Activated T-helper 1 cell treated with Interleukin-2 at 50 U/mL for 16 hours (primary cell): ENCODE data around the gene KCNJ5.
"Not testable (repeated sequence)": the region's sequence is repeated elsewhere in the genome, so short reads cannot be mapped to it uniquely, and the experiment has no call there.

Experiments used
- DNase-seq: peaks from one replicate; pipeline ENCODE4 v3.0.0-alpha.2; 2020; ENCODE audit warnings: low read depth

The KCNJ5 gene

DNA sequence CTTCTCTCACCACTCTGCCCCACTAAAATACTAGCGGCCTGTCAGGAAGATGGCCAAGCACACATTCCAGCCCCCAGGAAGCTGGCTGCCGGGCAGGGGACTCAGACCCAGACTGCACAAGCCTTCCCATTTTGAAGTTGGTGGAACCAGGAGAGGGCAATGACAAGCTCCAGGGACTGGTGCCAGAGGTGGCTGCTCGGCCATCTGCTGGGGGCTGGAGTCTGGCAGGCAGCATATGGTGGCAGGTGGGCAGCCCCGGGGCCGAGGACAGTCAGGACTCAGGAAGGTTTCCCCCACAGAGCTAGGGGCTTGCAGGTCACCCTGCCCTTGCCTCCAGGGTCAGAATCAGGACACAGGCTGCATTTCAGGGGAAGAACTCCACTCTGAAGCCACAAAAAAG is 22.6 kb downstream of the KCNJ5 start:
- no peak for DNase-seq

GRCh38 chr11:128914216-128915148 is 23.3 kb downstream of the KCNJ5 start:
- no peak for DNase-seq

GRCh38 chr11:128915149-128915521 is 24.0 kb downstream of the KCNJ5 start:
- DNase-seq = no peak

DNA sequence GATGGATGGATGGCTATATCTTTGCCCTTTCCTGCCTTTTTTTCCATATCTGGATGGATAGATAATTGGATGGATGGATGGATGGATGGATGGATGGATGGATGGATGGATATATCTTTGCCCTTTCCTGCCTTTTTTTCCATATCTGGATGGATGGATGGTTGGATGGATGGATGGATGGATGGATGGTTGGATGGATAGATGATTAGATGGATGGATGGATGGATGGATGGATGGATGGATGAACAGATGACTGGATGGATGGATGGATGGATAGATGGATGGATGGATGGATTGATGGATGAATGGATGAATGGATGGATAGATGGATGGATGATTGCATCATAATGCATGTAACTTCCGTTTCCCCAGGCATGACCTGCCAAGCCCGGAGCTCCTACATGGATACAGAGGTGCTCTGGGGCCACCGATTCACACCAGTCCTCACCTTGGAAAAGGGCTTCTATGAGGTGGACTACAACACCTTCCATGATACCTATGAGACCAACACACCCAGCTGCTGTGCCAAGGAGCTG is 24.9 kb downstream of the KCNJ5 start:
- DNase-seq = no peak

DNA sequence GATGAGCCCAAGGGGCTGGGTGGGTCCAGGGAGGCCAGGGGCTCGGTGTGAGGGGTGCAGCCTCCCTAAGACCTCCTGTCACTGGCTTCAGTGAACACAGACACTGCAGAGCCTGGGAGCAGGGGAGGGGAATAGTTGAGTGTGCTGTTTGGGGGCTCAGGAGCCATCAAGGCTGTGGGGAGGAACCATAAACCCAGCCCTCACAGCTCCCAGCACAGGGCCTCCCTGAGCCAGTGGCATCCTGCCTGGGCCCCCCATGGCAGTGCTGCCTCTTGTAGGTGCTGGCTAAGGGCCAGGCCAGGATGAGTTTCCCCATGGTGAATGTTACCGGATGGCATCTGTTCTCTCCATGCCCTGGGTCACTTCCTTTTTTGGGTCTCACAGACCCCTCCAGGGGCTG is 25.5 kb downstream of the KCNJ5 start:
- no peak for DNase-seq

GRCh38 chr11:128917144-128917724 is 26.1 kb downstream of the KCNJ5 start:
- DNase-seq = no peak

GRCh38 chr11:128919216-128919615 is 28.1 kb downstream of the KCNJ5 start:
- no peak for DNase-seq

DNA sequence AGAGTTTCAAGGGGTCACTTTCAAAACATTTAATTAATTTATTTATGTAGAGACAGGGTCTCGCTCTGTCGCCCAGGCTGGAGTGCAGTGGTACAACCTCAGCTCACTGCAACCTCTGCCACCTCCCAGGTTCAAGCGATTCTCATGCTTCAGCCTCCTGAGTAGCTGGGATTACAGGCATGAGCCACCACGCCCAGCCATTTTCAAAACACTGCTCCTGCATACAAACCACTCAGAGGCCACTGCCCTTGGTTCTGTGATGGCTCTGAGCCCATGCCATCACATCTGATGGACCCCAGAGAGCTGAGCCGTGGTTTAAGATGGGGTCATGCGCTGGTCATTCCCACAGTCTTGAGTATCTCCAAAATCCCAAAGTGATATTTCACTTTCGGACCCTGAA is 28.5 kb downstream of the KCNJ5 start:
- not testable (repeated sequence) for DNase-seq

DNA sequence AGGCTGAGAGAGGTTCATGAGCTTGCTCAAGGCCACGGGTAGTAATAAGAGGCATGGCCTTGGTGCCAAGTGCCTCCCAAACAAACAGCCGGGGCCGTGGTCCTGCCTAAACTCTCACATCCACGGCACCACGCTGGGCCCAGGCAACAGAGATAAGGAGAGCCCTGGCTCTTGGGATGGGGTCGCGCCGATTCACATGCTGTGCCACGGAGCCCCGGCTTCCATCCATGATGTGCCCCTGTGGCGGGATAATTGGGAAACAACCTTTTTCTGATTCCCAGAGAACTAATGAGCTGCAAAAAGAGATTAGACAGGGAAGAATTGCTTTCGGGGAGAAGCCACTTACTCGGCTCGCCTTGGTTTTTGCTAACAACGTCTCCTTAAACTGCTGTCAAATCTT is 29.5 kb downstream of the KCNJ5 start:
- no peak for DNase-seq

- DNase-seq = no peak
Observed at GRCh38 chr11:128921793-128922192, 30.6 kb downstream of the KCNJ5 start.

- DNase-seq = no peak
Observed at GRCh38 chr11:128924104-128924503, 32.9 kb downstream of the KCNJ5 start.

DNA sequence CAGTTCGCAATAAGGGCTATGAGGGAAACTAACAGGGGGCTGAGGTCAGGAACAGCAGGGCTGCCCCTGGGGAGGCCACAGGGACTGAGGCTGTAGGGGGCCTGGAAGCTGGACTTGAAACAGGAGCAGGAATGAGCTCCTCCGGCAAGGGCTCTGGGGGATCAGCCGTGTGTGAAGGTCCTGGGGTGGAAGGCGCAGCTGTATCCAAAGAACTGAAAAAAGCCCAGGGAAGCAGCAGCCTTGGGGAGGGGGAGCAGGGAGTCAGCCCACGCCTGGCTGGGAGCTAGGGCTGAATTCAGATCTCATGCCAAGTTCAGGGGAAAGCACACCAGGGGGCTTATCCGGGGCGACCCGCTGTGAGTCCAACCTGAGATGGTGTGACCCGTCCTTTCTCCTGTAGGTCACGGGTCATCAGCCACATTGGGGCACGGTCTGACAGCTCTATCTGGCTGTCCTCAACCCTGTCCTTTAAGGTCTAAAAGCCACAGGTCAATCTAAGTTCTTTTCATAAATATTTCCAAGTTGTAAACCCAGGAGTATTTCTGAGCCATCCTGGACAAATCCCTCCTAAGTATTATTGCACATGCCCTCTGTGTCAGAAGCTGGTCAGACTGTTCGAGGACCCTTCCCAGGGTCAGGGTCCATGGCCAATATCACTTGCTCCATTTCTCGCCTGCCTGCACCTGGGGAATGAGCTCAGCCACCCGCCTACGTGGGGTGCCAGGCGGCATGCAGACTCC is 33.5 kb downstream of the KCNJ5 start:
- no peak for DNase-seq

GRCh38 chr11:128925250-128925600 is 34.1 kb downstream of the KCNJ5 start:
- DNase-seq = no peak

GRCh38 chr11:128926000-128926399 is 34.8 kb downstream of the KCNJ5 start:
- no peak for DNase-seq

DNA sequence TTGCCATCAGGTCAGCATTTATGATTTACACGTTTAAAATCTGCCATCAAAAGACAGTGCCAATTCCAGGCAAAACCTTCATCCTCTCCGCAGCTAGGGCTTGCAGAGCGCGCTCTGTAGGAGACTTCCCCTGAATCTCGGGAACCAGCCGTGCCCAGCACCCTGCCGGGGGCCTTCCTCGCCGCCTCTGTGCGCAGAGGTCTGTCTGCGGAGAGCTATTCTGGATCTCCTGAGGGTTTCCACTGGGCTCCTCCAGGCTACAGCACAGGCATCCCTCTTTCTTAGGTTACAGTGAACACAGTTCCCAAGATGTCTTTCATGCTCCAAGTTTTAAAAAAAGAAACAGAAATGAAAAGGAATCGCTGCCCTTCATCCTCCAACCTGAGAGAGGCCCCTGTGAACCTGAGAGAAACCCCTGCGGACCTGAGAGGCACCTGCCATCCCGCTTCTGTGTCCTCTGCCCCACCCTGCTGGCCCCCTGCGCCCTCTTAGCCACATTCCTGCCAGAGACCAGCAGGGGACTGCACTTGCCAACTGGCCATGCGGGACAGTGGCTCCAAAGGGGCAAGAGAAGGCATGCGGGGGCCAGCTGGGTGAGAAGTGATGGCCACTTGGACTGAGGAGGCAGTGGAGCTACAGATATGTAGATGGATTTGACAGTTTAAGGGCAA is 35.4 kb downstream of the KCNJ5 start:
- DNase-seq = no peak

- no peak for DNase-seq
Observed at GRCh38 chr11:128927108-128927461, 35.9 kb downstream of the KCNJ5 start.

- DNase-seq = no peak
Observed at GRCh38 chr11:128927683-128928336, 36.7 kb downstream of the KCNJ5 start.

DNA sequence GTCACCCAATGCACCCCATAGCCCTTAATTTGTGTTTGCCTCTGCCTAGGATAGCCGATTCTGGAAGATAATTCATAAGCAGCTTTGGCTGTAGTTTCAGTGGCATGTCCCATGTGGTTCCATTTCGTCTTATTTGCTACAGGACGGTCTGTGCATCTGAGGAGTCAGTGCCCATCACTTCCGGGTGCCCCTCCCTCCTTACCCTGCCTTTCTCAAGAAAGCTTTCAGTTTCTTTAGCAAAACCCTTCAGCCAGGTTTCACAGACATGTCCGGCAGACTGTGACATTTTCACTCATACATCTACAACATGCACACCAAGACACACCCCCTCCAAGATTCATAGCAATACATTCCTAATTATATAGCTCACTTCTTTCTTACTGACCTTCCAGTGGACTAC is 37.2 kb downstream of the KCNJ5 start:
- no peak for DNase-seq

- DNase-seq = no peak
Observed at GRCh38 chr11:128929468-128929867, 38.3 kb downstream of the KCNJ5 start.

GRCh38 chr11:128929991-128930390 is 38.8 kb downstream of the KCNJ5 start:
- no peak for DNase-seq

- DNase-seq = no peak
Observed at GRCh38 chr11:128931066-128931465, 39.9 kb downstream of the KCNJ5 start.

DNA sequence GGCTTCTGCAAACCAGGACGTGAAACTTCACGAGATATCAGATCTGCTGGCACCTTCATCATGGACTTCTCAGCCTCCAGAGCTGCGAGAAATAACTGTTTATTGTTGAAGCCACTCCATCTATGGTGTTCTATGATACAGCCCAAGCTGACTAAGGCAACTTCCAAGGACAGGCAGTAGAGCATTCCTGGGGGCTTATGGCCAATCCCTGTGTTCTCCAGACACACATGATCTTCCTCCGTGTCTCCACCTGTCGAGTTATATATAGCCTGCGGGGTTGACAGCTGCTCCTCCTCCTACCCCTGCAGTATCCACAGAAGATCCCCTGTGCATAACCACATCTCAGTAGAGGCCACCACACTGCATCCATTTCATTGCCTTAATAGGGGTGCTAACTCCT is 40.5 kb downstream of the KCNJ5 start:
- no peak for DNase-seq
